GM12865 (cell line): Measurements from ENCODE around the gene SH3BGRL2.

ENCODE experiments used
- DNase-seq: peaks from one replicate; pipeline ENCODE4 v3.0.0; 2010; ENCODE audit warnings: low read depth
- H3K4me3 ChIP-seq: 2 replicates; pipeline ENCODE4 v1.5.1; 2011; ENCODE audit warnings: mild to moderate bottlenecking, low read depth, low read length, control low read depth
- CTCF ChIP-seq: IDR thresholded peaks from 2 replicates; pipeline ENCODE4 v1.5.1; 2011; ENCODE audit warnings: low read length, control low read depth, low read depth, inconsistent platforms; ENCODE audit not compliant: insufficient read depth; ENCODE audit errors: missing control alignments

Gene SH3BGRL2

GRCh38 chr6:79707621-79708020 lies 76.5 kb downstream of the SH3BGRL2 start:
- no peak overlapping the region for H3K4me3 ChIP-seq
- no peak for DNase-seq
- no peak for TF ChIP-seq CTCF

GRCh38 chr6:79708095-79708791 lies 77.1 kb downstream of the SH3BGRL2 start:
- no peak for DNase-seq
- TF ChIP-seq CTCF, result no peak
- no peak overlapping the region for H3K4me3 ChIP-seq

- TF ChIP-seq CTCF, result no peak
- no peak for DNase-seq
- H3K4me3 ChIP-seq, result no peak overlapping the region
Observed at GRCh38 chr6:79710127-79710526, 79.0 kb downstream of the SH3BGRL2 start.

- TF ChIP-seq CTCF, result no peak
- no peak overlapping the region for H3K4me3 ChIP-seq
Observed at GRCh38 chr6:79711167-79711566, 80.0 kb downstream of the SH3BGRL2 start.

GRCh38 chr6:79712144-79712543 lies 81.0 kb downstream of the SH3BGRL2 start:
- no peak for DNase-seq
- H3K4me3 ChIP-seq, result no peak overlapping the region
- TF ChIP-seq CTCF, result no peak

More at GRCh38 chr6:79711167-79711566, 80.0 kb downstream of the SH3BGRL2 start:
- DNase-seq, result no peak

- DNase-seq, result no peak
- TF ChIP-seq CTCF, result no peak
- no peak overlapping the region for H3K4me3 ChIP-seq
Observed at GRCh38 chr6:79712616-79713135, 81.5 kb downstream of the SH3BGRL2 start.
